HG02885 (cell line): ENCODE data around the gene SH3PXD2A.

Experiments used
- ATAC-seq: cut with Tn5 transposase; IDR thresholded peaks from one replicate; pipeline ENCODE4 v1.9.1; 2021; ENCODE audit warnings: mild to moderate bottlenecking; ENCODE audit not compliant: unreplicated experiment, poor library complexity

Gene SH3PXD2A

DNA sequence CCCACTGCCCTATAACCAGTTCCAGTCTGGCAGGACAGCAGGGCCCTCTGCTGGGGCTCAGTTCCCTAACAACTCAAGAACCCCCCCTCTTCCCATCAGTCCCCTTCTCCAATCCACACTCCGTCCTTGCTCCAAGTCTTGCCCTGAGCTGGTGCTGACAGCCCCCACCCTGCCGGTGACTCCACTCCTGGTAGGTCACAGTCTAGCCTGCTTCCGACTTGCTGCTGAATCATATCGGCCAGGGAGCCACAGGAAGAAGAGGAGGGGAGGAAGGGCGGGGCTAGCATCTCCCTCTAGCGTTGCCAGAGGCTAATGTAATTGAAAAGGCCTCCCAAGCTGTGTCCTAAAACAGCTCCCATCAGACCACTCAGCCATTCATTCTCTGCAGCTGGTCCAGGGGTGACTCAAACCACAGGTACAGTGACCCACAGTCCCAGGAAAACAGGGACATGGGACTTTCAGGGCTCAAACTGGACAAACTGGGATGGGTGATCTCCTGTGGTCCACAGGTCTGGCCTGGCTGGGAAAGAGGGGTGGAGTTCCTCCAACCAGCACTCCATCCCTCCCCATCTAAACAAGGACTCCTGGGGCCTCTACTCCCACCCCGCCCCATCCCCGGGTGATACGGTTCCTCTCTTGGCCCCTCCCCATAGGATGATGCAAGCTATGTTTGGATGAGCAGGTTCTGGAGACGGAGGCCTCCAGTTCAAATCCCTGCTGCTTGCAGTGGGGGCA, 158.8 kb downstream of the SH3PXD2A start:
- peak; percentile 34 for ATAC-seq

DNA sequence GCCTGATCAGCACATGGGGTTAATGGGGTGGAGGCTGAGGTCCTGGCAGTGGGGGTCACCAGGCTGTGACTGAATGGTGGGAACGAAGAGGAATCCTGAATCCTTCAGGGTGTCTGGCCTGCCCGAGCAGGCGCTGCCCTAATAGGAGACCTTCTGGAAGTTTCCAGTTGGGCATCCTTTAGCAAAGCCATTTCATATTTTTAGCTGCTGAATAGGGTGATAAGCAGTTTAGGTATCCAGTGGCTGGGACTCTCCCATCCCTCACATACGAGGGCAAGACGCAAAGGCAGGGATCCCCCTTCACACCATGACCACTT, 159.3 kb downstream of the SH3PXD2A start:
- no peak for ATAC-seq

DNA sequence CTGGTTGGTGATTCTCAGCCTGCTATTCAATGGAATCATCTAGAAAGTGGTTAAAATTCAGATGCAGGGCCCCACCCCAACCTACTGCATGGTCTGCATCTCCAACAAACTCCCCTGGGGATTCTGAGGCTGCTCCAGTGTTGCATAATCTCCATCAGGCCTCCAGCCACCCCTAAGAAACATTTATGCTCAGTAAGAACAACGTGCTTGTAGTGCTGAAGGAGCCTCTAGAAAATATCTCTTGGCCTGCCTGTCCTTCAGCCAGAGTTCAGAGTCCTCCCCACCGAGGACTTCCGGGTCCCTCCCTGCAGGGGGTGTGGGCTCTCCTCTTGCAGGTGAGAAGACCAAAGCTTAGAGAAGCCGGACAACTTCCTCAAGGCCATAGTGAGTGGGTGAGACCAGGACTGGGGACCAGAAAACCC, 159.8 kb downstream of the SH3PXD2A start:
- no peak for ATAC-seq

DNA sequence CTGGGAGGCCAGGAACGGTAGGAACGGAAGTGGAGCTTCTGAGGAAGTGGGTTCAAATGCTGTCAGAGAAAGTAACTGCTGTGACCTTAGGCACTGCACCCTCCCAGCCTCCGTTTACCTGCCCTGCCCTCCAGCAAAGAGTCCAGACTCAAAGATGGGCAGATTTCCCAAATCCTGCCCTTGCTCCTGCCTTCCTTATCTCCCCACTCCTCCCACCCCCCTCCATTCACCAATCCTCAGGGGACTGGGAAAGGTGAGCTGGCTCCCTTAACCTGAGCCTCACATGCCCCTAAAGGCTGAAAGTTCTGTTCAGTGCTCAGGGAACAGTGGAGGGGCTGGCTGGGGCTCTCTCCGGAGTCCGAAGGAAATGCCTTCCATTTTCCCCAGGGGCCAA, 161.6 kb downstream of the SH3PXD2A start:
- no peak for ATAC-seq

DNA sequence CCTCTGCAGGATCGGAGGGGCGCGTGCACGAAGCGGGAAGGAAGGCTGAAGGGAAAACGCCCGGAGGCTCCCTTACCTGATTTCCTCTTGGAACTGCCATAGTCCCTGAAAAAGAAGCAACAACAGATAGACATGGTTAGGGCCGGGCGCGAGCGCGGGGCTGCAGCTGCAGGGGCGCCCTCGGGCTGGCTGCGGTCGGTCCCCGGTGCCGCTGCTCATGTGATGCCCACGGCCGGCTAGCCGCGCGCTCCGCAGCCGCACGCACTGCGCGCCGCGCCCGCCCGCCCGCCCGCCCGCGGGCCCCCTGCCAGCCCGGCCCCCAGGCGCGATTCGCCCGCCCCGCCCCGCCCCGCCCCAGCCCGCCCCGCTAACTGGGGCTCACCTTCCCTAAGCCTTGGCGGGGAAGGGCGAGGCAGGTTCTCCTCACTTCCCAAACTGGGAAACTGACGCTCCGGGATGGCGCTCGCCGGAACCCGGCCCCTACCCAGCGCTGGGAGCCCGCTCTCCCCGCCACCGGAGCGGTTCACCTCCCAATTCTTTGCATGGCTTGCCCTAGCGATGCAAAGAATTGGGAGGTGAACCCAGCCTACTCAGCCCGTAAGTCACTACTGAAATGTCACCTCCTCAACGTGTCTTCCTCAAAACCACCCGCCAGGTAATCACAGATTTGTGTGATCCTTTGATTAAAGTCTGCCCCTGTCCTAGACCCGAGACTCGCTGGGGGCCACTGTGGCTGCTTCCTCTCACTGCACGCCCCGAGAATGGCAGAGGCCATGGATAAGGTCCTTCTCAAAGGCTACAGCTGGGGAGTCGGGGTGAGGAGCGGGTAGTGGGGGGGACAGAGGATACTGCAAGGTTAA, 162.2 kb downstream of the SH3PXD2A start:
- peak; percentile 29 for ATAC-seq

DNA sequence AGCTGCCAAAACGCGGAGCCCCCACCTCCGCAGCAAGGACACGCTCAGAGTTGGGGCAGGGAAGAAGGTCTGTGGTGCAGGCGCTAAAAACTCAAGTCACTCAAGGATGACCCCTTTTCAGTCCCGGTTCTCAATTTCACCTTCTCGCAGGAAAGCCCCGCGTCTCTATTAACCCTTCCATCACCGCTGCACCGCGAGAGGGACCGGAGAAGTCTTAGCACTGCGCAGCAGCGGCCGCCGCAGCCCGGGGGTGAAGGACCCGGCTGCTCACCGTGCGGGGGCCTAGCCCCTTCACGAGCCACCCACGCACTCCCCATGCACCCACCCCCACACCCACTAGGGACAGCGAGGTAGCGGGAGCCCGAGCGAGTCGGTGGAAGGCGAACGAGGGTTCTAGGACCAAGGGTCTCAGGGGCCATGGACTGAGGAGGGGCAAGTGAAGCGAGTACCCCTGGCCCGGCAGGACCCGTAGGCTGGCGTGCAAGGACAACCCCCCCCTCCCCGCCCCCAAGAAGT, 162.9 kb downstream of the SH3PXD2A start:
- peak; percentile 60 for ATAC-seq

DNA sequence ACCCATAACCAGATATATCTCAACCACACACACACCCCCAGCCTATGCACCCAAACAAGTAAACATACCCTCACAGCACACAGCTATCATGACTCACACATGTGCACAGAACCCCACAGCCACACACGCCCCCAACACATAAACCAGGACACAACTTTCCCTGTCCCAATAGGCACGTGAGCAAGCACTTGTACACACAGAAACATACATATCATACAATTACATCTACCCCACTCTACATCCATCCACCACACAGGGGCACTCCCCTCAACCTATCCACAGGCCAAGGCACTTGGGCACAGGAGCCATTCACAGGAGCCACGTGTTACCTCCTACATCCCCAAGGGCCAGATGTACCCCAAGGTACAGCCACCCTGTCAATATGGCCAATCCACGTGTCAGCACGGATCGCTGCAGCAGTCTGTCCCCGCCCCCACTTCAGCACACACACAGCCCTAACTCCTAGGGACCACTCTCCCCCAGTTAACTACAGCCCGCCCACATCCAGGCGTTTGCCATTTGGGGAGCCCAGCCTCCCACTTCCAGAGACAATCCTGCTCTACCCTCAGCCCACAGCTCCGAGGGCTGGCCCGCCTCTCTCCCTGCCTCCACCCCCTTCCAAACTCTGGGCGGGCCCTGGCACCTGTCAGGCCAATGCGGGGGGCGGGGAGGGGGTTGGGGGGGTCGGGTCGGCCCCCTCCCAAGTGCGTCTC, 163.5 kb downstream of the SH3PXD2A start:
- peak; percentile 33 for ATAC-seq

DNA sequence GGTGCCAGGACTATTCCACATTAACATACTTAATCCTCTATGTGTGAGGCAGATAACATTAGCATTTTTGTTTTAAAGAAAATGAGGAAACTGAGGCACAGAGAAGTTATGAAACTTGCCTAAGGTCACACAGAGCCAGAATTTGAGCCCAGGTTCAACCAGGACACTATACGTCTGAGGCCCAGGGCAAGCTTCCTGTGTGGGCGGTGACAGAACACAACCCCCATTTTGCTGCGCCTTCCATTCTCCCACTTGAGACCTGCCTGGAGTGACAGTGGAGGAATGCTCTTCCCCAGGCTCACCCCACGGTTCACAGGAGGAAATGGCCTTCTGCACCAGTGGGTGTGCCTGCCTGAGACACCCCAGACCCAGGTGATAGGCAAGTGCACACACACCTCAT, 164.1 kb downstream of the SH3PXD2A start:
- ATAC-seq = no peak

DNA sequence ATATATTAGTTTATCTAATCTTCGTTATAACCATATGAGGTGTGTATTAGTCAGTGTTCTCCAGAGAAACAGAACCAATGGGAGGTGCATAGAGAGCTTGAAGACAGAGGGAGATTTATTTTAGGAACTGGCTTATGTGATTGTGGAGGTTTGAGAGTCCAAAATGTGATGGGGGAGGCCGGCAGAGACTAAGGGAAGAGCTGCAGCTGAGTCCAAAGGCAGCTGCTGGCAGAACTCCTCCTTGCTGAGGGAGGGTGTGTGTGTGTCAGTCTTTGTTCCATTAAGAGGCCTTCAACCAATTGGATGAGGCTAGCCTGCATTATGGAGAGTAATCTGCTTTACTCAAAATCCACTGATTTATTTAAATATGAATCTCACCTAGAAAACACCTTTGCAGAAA, 165.1 kb downstream of the SH3PXD2A start:
- ATAC-seq = no peak

DNA sequence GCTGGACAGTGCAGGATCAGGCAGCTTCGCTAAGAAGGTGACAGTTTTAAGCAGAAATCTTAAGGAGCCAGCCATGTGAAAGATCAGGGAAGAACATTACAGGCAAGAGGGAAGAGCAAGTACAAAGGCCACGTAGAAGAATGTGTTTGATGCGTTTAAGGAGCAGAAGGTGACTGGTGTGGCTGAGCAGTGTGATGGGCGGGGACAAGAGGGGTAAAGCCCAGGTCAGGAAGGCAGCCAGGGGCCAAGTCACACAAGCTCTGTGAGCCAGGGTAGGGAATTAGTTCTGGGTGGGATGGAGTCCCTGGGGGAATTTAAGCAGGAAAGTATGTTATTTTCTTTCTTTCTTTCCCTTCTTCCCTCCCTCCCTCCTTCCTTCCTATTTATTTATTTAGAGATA, 166.9 kb downstream of the SH3PXD2A start:
- no peak for ATAC-seq

DNA sequence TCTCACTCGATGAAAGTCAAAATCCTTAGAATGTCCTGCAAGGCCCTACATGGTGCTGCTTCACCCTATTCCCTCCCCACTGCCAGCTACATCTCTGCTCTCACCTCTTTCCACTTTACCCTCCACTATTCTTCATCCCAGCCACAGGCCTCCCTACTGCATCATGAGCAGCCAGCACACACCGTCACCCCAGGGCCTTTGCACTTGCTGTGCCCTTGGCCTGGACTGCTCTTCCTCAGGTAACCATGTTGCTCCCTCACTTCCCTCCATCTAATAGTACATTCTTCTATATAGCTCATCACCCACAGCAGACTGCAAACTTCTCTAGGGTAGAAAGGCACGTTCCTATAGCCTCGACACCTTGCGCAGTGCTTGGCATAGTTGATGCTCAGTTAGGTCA, 167.7 kb downstream of the SH3PXD2A start:
- no peak for ATAC-seq

DNA sequence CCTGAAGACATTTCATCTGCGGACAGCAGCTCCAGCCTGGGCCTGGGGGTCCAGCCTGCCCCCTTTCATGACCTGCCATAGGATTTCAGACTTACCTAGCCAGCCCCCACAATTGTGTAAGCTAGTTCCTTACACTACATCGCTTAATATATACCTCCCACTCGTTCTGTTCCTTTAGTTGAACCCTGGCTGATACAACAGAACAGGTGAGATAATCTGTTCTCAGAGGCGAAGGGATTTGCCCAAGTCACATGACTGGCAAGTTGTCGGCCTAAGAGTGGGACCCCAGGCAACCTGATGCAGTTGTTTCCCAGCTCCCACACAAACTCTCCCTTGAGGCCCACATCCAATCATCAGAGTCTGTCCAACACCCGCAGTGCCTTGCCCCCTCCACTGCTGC, 168.2 kb downstream of the SH3PXD2A start:
- ATAC-seq = no peak

DNA sequence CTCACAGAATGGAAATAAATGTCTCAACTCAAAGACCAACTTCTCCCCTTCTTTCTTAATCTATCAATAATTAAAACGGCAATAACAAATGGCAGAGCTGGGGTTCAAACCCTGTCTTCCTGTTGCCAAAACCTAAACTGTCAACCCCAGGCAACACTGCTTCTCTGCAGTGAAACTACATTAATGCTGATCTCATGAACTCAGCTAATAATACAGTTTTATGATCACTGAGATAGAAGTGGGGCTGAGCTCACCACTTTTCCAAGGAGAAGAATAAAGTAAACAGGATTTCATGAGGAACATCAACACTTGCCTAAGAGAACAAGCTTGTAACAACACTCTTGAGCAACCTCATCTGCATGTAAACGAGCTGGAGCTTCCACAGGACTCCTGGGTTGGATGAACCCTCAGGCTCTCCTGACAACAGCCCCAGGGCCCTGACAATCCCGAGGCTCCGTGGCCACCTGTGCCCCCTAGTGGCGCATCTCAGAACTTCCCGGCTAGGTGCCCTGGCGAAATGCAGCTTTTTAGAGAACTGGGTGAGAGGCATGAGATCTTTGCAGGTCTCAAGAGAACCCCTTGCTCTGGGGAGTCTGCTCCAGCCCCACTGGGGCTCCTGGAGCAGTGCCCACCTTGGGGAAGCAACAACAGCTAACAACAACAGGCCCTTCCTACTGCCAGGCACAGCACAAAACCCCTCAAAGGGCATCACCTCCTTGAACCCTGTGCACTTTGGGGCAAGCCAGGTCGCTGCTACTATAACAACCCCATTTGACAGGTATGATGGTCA, 169.3 kb downstream of the SH3PXD2A start:
- peak; percentile 82 for ATAC-seq

DNA sequence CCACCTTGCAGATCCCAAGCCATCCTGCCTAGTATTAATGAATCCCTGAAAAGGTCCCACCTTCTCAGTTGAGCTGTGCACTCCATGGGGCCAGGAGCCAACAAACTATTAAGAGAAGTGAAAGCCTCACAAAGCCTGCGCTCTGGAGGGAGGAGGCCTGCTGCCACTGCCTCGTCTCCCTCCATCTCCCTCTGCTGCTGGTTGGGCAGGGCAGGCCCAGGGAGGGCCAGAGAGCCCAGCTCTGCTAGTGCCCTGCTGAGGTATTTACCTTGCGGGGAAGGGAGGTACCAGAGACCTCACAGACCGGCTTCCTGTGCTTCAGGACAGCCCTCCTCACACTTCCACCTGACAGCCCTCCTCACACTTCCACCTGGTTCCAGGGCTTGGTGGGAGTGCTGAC, 171.5 kb downstream of the SH3PXD2A start:
- ATAC-seq = no peak

DNA sequence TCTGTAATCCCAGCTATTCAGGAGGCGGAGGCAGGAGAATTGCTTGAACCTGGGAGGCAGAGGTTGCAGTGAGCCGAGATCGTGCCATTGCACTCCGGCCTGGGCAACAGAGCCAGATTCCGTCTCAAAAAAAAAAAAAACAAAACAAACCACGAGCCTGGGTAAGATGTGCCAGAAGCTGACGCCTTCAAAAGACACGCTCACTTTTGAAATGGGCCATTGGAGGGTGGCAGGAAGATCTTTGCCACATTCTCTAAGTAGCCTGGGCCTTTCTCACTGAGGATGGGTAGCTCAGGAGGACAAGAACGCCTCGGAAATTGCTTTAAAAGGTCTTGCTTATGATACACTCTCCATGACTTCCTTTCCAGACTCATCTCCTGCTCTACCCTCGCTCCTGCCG, 172.7 kb downstream of the SH3PXD2A start:
- no peak for ATAC-seq

DNA sequence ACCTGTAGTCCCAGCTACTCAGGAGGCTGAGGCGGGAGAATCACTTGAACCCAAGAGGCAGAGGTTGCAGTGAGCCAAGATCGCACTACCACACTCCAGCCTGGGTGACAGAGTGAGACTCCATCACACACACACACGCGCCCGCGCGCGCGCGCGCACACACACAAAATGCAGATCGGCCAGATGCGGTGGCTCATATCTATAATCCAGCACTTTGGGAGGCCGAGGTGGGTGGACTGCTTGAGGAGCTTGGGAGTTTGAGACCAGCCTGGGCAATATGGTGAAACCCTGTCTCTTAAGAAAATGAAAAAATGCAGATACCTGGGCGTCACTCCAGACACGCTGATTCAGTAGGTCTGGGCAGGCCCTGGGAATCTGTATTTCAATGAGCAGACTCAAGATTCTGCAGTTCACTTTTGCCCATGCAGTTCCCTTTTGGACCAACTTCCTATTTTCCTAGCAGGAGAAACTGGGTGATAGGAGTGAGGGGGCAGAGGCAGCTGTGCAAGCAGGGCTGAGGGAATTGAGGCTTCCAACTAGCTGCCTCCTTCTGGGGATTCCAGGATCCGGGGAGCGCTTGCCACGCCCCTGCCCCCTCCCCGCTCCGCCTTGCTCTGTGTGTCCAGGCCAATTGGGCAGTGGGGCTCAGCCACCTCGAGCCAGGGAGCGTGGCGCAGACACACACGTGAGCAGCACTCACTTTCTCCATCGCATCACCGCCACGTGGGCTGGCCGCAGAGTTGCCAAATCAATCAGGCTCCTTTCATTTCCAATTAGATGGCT, 173.6 kb downstream of the SH3PXD2A start:
- no peak for ATAC-seq

DNA sequence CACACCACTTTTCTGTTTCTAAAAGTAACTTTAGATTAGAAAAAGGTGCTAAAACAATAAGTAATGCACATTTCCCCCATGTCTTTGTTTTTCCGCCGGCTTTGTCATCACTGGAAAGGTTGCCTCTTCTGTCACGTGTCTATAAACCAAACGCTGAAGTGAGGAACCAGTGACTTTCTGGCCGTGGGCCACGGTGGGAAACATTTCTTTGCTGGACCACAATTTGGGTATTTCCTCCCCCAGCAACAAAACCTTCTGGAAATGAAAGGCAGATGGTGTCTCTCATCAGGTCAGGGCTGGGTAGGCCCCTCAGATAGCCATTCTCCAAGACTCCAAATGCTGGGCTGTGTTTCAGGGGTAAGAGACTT, 174.5 kb downstream of the SH3PXD2A start:
- no peak for ATAC-seq

DNA sequence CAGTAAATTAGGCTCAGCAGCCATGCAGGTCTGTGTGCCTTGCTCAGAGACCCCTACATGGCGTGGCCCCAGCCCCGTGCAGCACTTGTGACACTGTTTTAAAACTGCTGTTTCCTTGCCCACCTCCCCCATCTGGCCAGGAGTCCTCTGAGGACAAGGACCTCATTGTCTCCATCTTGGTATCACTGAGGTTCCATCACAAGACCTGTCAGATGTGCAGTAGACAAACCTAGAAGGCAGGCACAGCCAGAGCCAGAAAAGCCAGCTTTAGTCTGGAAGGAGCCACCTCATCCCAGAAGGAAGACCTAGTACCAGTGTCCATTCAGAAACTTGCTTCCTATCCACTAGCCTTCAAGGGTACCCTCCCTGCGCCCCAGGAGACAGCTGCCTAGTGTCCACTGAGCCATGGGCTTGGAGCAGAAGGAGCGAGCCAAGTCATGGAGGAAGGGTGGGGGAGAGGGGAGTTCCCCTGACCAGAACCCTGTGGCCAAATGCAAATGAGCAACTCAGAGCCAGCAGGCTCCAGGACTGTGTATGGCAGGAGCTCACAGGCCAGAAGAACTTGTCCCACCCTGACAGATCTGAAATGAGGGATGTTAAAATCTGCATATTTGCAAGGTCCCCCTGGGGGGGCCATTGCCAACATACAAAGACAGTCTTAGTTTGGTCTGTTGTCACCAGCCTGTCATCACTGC, 176.1 kb downstream of the SH3PXD2A start:
- ATAC-seq = peak; percentile 76

DNA sequence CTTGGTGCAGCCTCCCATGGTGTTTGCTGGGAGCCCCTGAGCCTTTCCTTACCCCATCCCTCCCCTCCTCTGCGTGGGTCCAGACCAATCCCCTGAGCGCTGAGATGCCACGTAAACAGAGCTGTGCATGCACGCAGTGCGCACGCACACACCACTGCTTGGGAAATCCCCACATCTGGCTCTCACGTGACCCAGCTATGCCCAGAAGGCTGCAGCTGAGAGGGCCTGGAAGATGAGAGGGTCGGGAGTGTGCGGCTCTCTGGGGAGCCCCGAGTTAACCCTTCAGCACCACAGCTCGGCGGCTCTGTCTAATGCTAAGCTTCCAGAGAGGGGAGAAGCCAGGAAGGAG, 177.2 kb downstream of the SH3PXD2A start:
- peak; percentile 88 for ATAC-seq
